ENCODE results near the gene TSPAN16.

TSPAN16 gene

GRCh38 chr19:11339254-11340098 lies 43.5 kb downstream of the TSPAN16 start, which contains the start of gene RAB3D (continued):
- TF ChIP-seq ZNF623 (tag by site-specific recombination; IDR thresholded peaks at IDR 0.05) (no peak), ZNF18 (tag by site-specific recombination; IDR thresholded peaks at IDR 0.05) (no peak), ZFP69B (tag by site-specific recombination; IDR thresholded peaks at IDR 0.05) (no peak), PRDM1 (tag by site-specific recombination; IDR thresholded peaks at IDR 0.05) (no peak), ZNF19 (tag by site-specific recombination; IDR thresholded peaks at IDR 0.05; ENCODE audit: low read depth) (no peak), ZNF132 (tag by site-specific recombination; IDR thresholded peaks at IDR 0.05; ENCODE audit: borderline replicate concordance) (no peak), FEZF1 (tag by site-specific recombination; IDR thresholded peaks at IDR 0.05) (no peak), ZNF404 (tag by site-specific recombination; IDR thresholded peaks at IDR 0.05) (no peak), ZFP41 (tag by site-specific recombination; IDR thresholded peaks at IDR 0.05; ENCODE audit: borderline replicate concordance) (no peak), RBAK (tag by site-specific recombination; IDR thresholded peaks at IDR 0.05) (no peak), TSHZ1 (tag by site-specific recombination; IDR thresholded peaks at IDR 0.05; ENCODE audit: borderline replicate concordance) (no peak), KLF9 (tag by site-specific recombination; IDR thresholded peaks at IDR 0.05; ENCODE audit: low read depth) (peak; percentile 58; the same call in 1 of the 2 replicates), BCL6B (tag by site-specific recombination; IDR thresholded peaks at IDR 0.05) (no peak), ZSCAN30 (tag by site-specific recombination; IDR thresholded peaks at IDR 0.05) (peak; percentile 88), ZNF654 (tag by site-specific recombination; IDR thresholded peaks at IDR 0.05; ENCODE audit: low read depth) (no peak), ZNF449 (tag by site-specific recombination; IDR thresholded peaks at IDR 0.05) (no peak), ZEB2 (tag by site-specific recombination; IDR thresholded peaks at IDR 0.05) (0 out of 2 replicates have a peak, but pooled peaks have one; percentile 8), ZBTB44 (tag by site-specific recombination; IDR thresholded peaks at IDR 0.05) (0 out of 2 replicates have a peak, but pooled peaks have one; percentile 13)
